ENCODE measurements around the gene ANAPC2.

- TF ChIP-seq CTCF (IDR thresholded peaks at IDR 0.05 in 4 of 5, conservative IDR thresholded peaks at IDR 0.05 in 1 of 5) (no peak), POLR2A (IDR thresholded peaks at IDR 0.05) (no peak)
Observed at GRCh38 chr9:137221095-137221505, 32.7 kb upstream of the ANAPC2 start.

All from gastrocnemius medialis (tissue), 4 donors.